GM12878 (cell line): ENCODE data around the gene VMP1. TPM values are rescaled to one million over a fixed set of nuclear protein-coding genes. Genes with fewer than 3 reads are reported as not detected.

Experiments
- ATAC-seq: fragments of 200-7000 bp; cut with Tn5 transposase; 3 replicates; pipeline ENCODE4 v1.9.1; 2020; ENCODE audit warnings: mild to moderate bottlenecking, moderate library complexity
- BruUV-seq: library from RNA; stranded (reverse); fragments of 400-500 nt; replicated peaks from 2 replicates; lab custom pipeline; 2021; lab: Mats Ljungman, UMichigan
- CTCF ChIA-PET: fragments of 300-600 bp; sonication (Branson Sonifier 250); formaldehyde crosslinking; extraction: SDS; loops from one replicate; lab custom pipeline; 2021; ENCODE audit warnings: inconsistent platforms; lab: Yijun Ruan, JAX
- POLR2A ChIA-PET: fragments of 350-600 bp; formaldehyde crosslinking; extraction: SDS; loops from one replicate; lab custom pipeline; 2021; ENCODE audit warnings: inconsistent platforms; lab: Charles Lee
- RAD21 ChIA-PET: fragments of 300-600 bp; sonication (Branson Sonifier 250); formaldehyde crosslinking; loops from one replicate; lab custom pipeline; 2023; ENCODE audit warnings: antibody characterized with exemption; ENCODE audit not compliant: unreplicated experiment; lab: Charles Lee
- SMC1A ChIA-PET: fragments of 300-600 bp; sonication (Branson Sonifier 250); formaldehyde crosslinking; loops from one replicate; lab custom pipeline; 2023; ENCODE audit not compliant: unreplicated experiment, uncharacterized antibody; lab: Charles Lee
- DNase-seq: peaks from one replicate; pipeline ENCODE4 v3.0.0-alpha.2; 2011; ENCODE audit warnings: low read depth, low spot score
- FAIRE-seq: peaks from 3 replicates; lab custom pipeline; 2011; peaks lifted over from hg19 to GRCh38; lab: Jason Lieb, UNC
- H2AFZ ChIP-seq: 2 replicates; pipeline ENCODE4 v1.6.0; 2011; ENCODE audit warnings: low read depth, low read length, control low read depth; ENCODE audit not compliant: control insufficient read depth
- H3K27ac ChIP-seq: 2 replicates; pipeline ENCODE4 v1.5.1; 2011; ENCODE audit warnings: control low read depth; ENCODE audit not compliant: control insufficient read depth, insufficient read depth
- H3K27me3 ChIP-seq, 2 experiments: replicated peaks in 1 of 2; 2 replicates each; pipeline versions ENCODE4 v1.6.0 to v1.6.1; 2011; ENCODE audit warnings: low read length in 1 of 2; ENCODE audit not compliant: control insufficient read depth in 2 of 2, insufficient read depth in 2 of 2
- H3K36me3 ChIP-seq, 2 experiments: 2 replicates each; pipeline ENCODE4 v1.5.1; 2011; ENCODE audit warnings: low read length in 1 of 2; ENCODE audit not compliant: control insufficient read depth in 2 of 2, insufficient read depth in 2 of 2
- H3K4me1 ChIP-seq: 2 replicates; pipeline ENCODE4 v1.6.1; 2011; ENCODE audit warnings: mild to moderate bottlenecking, low read length, moderate library complexity, mixed read lengths; ENCODE audit not compliant: control insufficient read depth, insufficient read depth
- H3K4me2 ChIP-seq: 2 replicates; pipeline ENCODE4 v1.6.0; 2011; ENCODE audit warnings: control low read depth; ENCODE audit not compliant: control insufficient read depth, insufficient read depth
- H3K4me3 ChIP-seq: fragments of 200-600 bp; sonication (generic); 2 replicates; pipeline ENCODE4 v1.5.1; 2016
- H3K79me2 ChIP-seq: 2 replicates; pipeline ENCODE4 v1.6.0; 2011; ENCODE audit warnings: low read length; ENCODE audit not compliant: control insufficient read depth, insufficient read depth
- H3K9ac ChIP-seq: 2 replicates; pipeline ENCODE4 v1.8.0; 2011; ENCODE audit warnings: low read length, control low read depth, mixed read lengths; ENCODE audit not compliant: control insufficient read depth, insufficient read depth
- H3K9me3 ChIP-seq: replicated peaks from 3 replicates; pipeline ENCODE4 v1.5.1; 2011; ENCODE audit warnings: mild to moderate bottlenecking, low read length; ENCODE audit not compliant: control insufficient read depth, insufficient read depth
- H4K20me1 ChIP-seq: 2 replicates; pipeline ENCODE4 v1.6.0; 2011; ENCODE audit not compliant: control insufficient read depth, insufficient read depth
- CTCF ChIP-seq, 3 experiments: IDR thresholded peaks in 2 of 3; conservative IDR thresholded peaks in 1 of 3; 2 replicates each; pipeline ENCODE4 v1.5.1; 2011; ENCODE audit warnings: low read depth in 3 of 3, low read length in 3 of 3, mild to moderate bottlenecking in 3 of 3, control low read depth in 2 of 3, moderate library complexity in 2 of 3, inconsistent platforms in 1 of 3, mixed read lengths in 1 of 3; ENCODE audit not compliant: control insufficient read depth in 2 of 3, insufficient read depth in 1 of 3; ENCODE audit errors: extremely low read depth in 1 of 3
- GABPA ChIP-seq: IDR thresholded peaks from 2 replicates; pipeline ENCODE4 v1.6.1; 2014; ENCODE audit warnings: antibody characterized with exemption, low read depth, mild to moderate bottlenecking, inconsistent platforms
- KLF5 ChIP-seq: fragments of 450-650 bp; IDR thresholded peaks from 2 replicates; pipeline ENCODE4 v1.6.1; 2014; ENCODE audit warnings: mild to moderate bottlenecking; ENCODE audit not compliant: partially characterized antibody
- MEF2B ChIP-seq: fragments of 450-650 bp; IDR thresholded peaks from 2 replicates; pipeline ENCODE4 v1.6.1; 2018; ENCODE audit warnings: mild to moderate bottlenecking, moderate library complexity; ENCODE audit not compliant: partially characterized antibody, poor library complexity, severe bottlenecking
- WGBS: methylation state at CpG from one replicate; pipeline ENCODE4 v1.1.6; 2016; ENCODE audit warnings: low lambda C conversion rate; ENCODE audit not compliant: insufficient replicate concordance, insufficient coverage; ENCODE audit errors: missing lambda C conversion rate; 5-methylcytosine and 5-hydroxymethylcytosine counted together
- in situ Hi-C: fragments of 300-500 bp; cut with MboI; formaldehyde crosslinking; loops from 9 replicates; pipeline ENCODE4 v1.14.3; 2018; ENCODE audit warnings: mixed read lengths
- intact Hi-C: fragments of 100-400 bp; cut with micrococcal nuclease; formaldehyde crosslinking; loops from one replicate; pipeline ENCODE4 v1.14.2; 2022; ENCODE audit not compliant: unreplicated experiment
- polyA plus RNA-seq, 11 experiments: library from polyadenylated mRNA; depleted of rRNA in 4 of 11; unstranded in 6 of 11; stranded (reverse) in 5 of 11; fragments of >200 nt; fragmentation: Nextera tagmentation in 4 of 11; fragmentation: Illumina TruSeq in 1 of 11; extraction: Ambion mirVana in 4 of 11; extraction: Trizol in 1 of 11; gene quantifications; 1 replicate in 1 of 11; 2 replicates in 10 of 11; pipeline versions ENCODE4 v1.2.1 to v1.2.3, GENCODE V29; 2011 to 2016; ENCODE audit warnings: inconsistent platforms in 2 of 11, missing spikeins in 2 of 11, low read depth in 1 of 11
- total RNA-seq, 4 experiments: library from RNA; depleted of rRNA in 3 of 4; stranded (reverse); fragments of >200 nt in 3 of 4; fragmentation: Illumina TruSeq in 1 of 4; extraction: Trizol in 1 of 4; gene quantifications; 2 replicates each; pipeline versions ENCODE4 v1.2.1 to v1.2.3, GENCODE V29; 2013 to 2021
- TF ChIP-seq, protein P1 (sequence below): fragments of 450-650 bp; IDR thresholded peaks from 2 replicates; pipeline ENCODE4 v1.6.1; 2017; ENCODE audit warnings: borderline replicate concordance

VMP1 gene
- total and polyA plus RNA-seq, 10 of the 15 experiments (the other 5 are each of a cell fraction or from before 2014, with no cell fraction given): 88.4 to 199 (median 132) TPM

- TF ChIP-seq CTCF (IDR thresholded peaks at IDR 0.05 in 2 of 3, conservative IDR thresholded peaks at IDR 0.05 in 1 of 3; ENCODE audit: control insufficient read depth in 2 of 3, extremely low read depth in 1 of 3, insufficient read depth in 1 of 3, low read depth in 3 of 3, low read length in 3 of 3) (no peak), KLF5 (no peak), GABPA (no peak), MEF2B (no peak)
These were observed 69.1 kb downstream of the VMP1 start (continued) for GRCh38 chr17:59776577-59776976.

GRCh38 chr17:59777033-59777432, 69.6 kb downstream of the VMP1 start:
- TF ChIP-seq, protein P1, sequence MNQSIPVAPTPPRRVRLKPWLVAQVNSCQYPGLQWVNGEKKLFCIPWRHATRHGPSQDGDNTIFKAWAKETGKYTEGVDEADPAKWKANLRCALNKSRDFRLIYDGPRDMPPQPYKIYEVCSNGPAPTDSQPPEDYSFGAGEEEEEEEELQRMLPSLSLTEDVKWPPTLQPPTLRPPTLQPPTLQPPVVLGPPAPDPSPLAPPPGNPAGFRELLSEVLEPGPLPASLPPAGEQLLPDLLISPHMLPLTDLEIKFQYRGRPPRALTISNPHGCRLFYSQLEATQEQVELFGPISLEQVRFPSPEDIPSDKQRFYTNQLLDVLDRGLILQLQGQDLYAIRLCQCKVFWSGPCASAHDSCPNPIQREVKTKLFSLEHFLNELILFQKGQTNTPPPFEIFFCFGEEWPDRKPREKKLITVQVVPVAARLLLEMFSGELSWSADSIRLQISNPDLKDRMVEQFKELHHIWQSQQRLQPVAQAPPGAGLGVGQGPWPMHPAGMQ: no peak
- TF ChIP-seq, all 136 proteins: peak for 0
- DNase-seq (no peak), ATAC-seq (no peak), FAIRE-seq (peak; percentile 75)
- no peaks in the 10 kb centered on the region for H3K79me2 ChIP-seq
- H4K20me1 ChIP-seq: no peaks in the 10 kb centered on the region
- SMC1A ChIA-PET: interaction anchor here (0.6 to 4.3 kb wide), 5 partner anchors 8 to 82 kb away, joined by 3 to 21 read pairs (median 5); no protein-coding TSS in a partner anchor
- H3K9ac ChIP-seq: no peak overlapping the region
- no peak overlapping the region for H2AFZ ChIP-seq
- no peak overlapping the region for H3K4me2 ChIP-seq
- no peaks in the 10 kb centered on the region for H3K9me3 ChIP-seq
- peaks cover 0 to 1% of the 10 kb centered on the region in 2 experiments; a peak in 3 of 4 replicates for H3K36me3 ChIP-seq
- intact Hi-C loops: no loop called here
- WGBS: 63% methylated on average over 3 of the region's 3 CpGs
- no peak overlapping the region for H3K4me3 ChIP-seq
- CTCF ChIA-PET: interaction anchor here (5.2 kb wide), 1 partner anchor 23 kb away, joined by 30 read pairs; no protein-coding TSS in a partner anchor
- BruUV-seq: no TSS peak
- H3K27ac ChIP-seq: no peak overlapping the region
- RAD21 ChIA-PET: no interaction called here
- POLR2A ChIA-PET: interaction anchor here (0.6 kb wide), 2 partner anchors 8 to 18 kb away, joined by 3 to 5 read pairs; no protein-coding TSS in a partner anchor
- no peaks in the 10 kb centered on the region for H3K27me3 ChIP-seq
- peaks cover 6% of the 10 kb centered on the region for H3K4me1 ChIP-seq
- in situ Hi-C loops: no loop called here
